H9 (cell line): Measurements from ENCODE around the gene ANTXRL. TPM values are rescaled to one million over a fixed set of nuclear protein-coding genes. Genes with fewer than 3 reads are reported as not detected.
"Not testable (repeated sequence)": the region's sequence is repeated elsewhere in the genome, so short reads cannot be mapped to it uniquely, and the experiment has no call there.

ENCODE experiments used
- DNase-seq: peaks from one replicate; pipeline ENCODE4 v3.0.0-alpha.2; 2017
- H2AFZ ChIP-seq: one replicate; pipeline ENCODE4 v1.6.1; 2013; ENCODE audit warnings: mild to moderate bottlenecking, low read length, control low read depth, moderate library complexity
- H2AK5ac ChIP-seq: 2 replicates; pipeline ENCODE4 v1.6.1; 2013; ENCODE audit warnings: low read length, control low read depth, mixed read lengths; ENCODE audit not compliant: insufficient read length
- H2BK120ac ChIP-seq: one replicate; pipeline ENCODE4 v1.6.1; 2013; ENCODE audit warnings: low read depth, mild to moderate bottlenecking, low read length, control low read depth, inconsistent platforms; ENCODE audit not compliant: poor library complexity, severe bottlenecking
- H2BK12ac ChIP-seq: 2 replicates; pipeline ENCODE4 v1.6.1; 2013; ENCODE audit warnings: low read length, control low read depth, mixed read lengths, low read depth; ENCODE audit not compliant: insufficient read length
- H2BK15ac ChIP-seq: 2 replicates; pipeline ENCODE4 v1.6.1; 2013; ENCODE audit warnings: low read depth, low read length, control low read depth
- H2BK20ac ChIP-seq: one replicate; pipeline ENCODE4 v1.6.1; 2013; ENCODE audit warnings: low read depth, mild to moderate bottlenecking, low read length, control low read depth, inconsistent platforms; ENCODE audit not compliant: poor library complexity, severe bottlenecking
- H2BK5ac ChIP-seq: 2 replicates; pipeline ENCODE4 v1.6.1; 2013; ENCODE audit warnings: low read length, control low read depth, mixed read lengths; ENCODE audit not compliant: insufficient read length
- H3K14ac ChIP-seq: 2 replicates; pipeline ENCODE4 v1.6.1; 2013; ENCODE audit warnings: low read length, control low read depth; ENCODE audit not compliant: insufficient read depth
- H3K18ac ChIP-seq: 2 replicates; pipeline ENCODE4 v1.6.1; 2013; ENCODE audit warnings: low read depth, mild to moderate bottlenecking, mixed read lengths, low read length, control low read depth; ENCODE audit not compliant: insufficient read length
- H3K23ac ChIP-seq: 2 replicates; pipeline ENCODE4 v1.6.1; 2013; ENCODE audit warnings: low read length, control low read depth, mixed read lengths, low read depth; ENCODE audit not compliant: insufficient read length
- H3K23me2 ChIP-seq: 2 replicates; pipeline ENCODE4 v1.6.1; 2013; ENCODE audit warnings: low read depth, mild to moderate bottlenecking, mixed read lengths, low read length, control low read depth; ENCODE audit not compliant: insufficient read length, poor library complexity, severe bottlenecking
- H3K27ac ChIP-seq: 2 replicates; pipeline ENCODE4 v1.5.1; 2013; ENCODE audit warnings: low read length, control low read depth, mixed read lengths, low read depth; ENCODE audit not compliant: insufficient read length
- H3K27me3 ChIP-seq: 2 replicates; pipeline ENCODE4 v1.6.1; 2013; ENCODE audit warnings: low read length, control low read depth, inconsistent platforms; ENCODE audit not compliant: insufficient read depth
- H3K4ac ChIP-seq: 2 replicates; pipeline ENCODE4 v1.6.1; 2013; ENCODE audit warnings: low read depth, mild to moderate bottlenecking, control low read depth, inconsistent platforms, low read length, moderate library complexity
- H3K4me1 ChIP-seq: 2 replicates; pipeline ENCODE4 v1.6.1; 2013; ENCODE audit warnings: low read length, control low read depth, inconsistent platforms; ENCODE audit not compliant: insufficient read depth
- H3K4me2 ChIP-seq: 2 replicates; pipeline ENCODE4 v1.6.1; 2013; ENCODE audit warnings: low read length, control low read depth, mixed read lengths; ENCODE audit not compliant: insufficient read length, insufficient read depth
- H3K56ac ChIP-seq: 2 replicates; pipeline ENCODE4 v1.6.1; 2013; ENCODE audit warnings: low read depth, mild to moderate bottlenecking, mixed read lengths, low read length, control low read depth; ENCODE audit not compliant: insufficient read length
- H3K79me1 ChIP-seq: 2 replicates; pipeline ENCODE4 v1.6.1; 2013; ENCODE audit warnings: low read depth, mild to moderate bottlenecking, moderate library complexity, low read length, control low read depth, inconsistent platforms; ENCODE audit not compliant: insufficient read depth, poor library complexity, severe bottlenecking
- H3K79me2 ChIP-seq: 2 replicates; pipeline ENCODE4 v1.6.1; 2013; ENCODE audit warnings: low read length, control low read depth, inconsistent platforms; ENCODE audit not compliant: insufficient read depth
- H3K9ac ChIP-seq: 2 replicates; pipeline ENCODE4 v1.6.1; 2013; ENCODE audit warnings: low read length, control low read depth, mixed read lengths; ENCODE audit not compliant: insufficient read length; ENCODE audit errors: extremely low read depth
- H3K9me3 ChIP-seq: one replicate; pipeline ENCODE4 v1.6.1; 2013; ENCODE audit warnings: low read depth, low read length, inconsistent platforms; ENCODE audit not compliant: control insufficient read depth
- H3T11ph ChIP-seq: one replicate; pipeline ENCODE4 v1.6.1; 2013; ENCODE audit warnings: mild to moderate bottlenecking, low read length, control low read depth, inconsistent platforms
- H4K20me1 ChIP-seq: one replicate; pipeline ENCODE4 v1.6.1; 2013; ENCODE audit not compliant: control insufficient read depth, insufficient read length, insufficient read depth
- H4K5ac ChIP-seq: 2 replicates; pipeline ENCODE4 v1.6.1; 2013; ENCODE audit warnings: low read depth, mild to moderate bottlenecking, mixed read lengths, low read length, control low read depth; ENCODE audit not compliant: insufficient read length
- H4K8ac ChIP-seq: replicated peaks from 2 replicates; pipeline ENCODE4 v1.6.1; 2013; ENCODE audit warnings: low read length, control low read depth, mixed read lengths, low read depth; ENCODE audit not compliant: insufficient read length
- H4K91ac ChIP-seq: 2 replicates; pipeline ENCODE4 v1.6.1; 2013; ENCODE audit warnings: low read depth, mild to moderate bottlenecking, moderate library complexity, mixed read lengths, low read length, control low read depth; ENCODE audit not compliant: insufficient read length
- H3K27ac Mint-ChIP-seq, 3 experiments: 2 replicates in 2 of 3; 3 replicates in 1 of 3; pipeline ENCODE4 v1.8.0; 2020 to 2021; ENCODE audit warnings: mixed read lengths in 3 of 3, mild to moderate bottlenecking in 1 of 3, moderate library complexity in 1 of 3
- H3K27me3 Mint-ChIP-seq: 2 replicates; pipeline ENCODE4 v1.8.0; 2021; ENCODE audit warnings: low read depth, mild to moderate bottlenecking, moderate library complexity, mixed read lengths
- H3K36me3 Mint-ChIP-seq, 3 experiments: 2 replicates in 2 of 3; 3 replicates in 1 of 3; pipeline ENCODE4 v1.8.0; 2020 to 2021; ENCODE audit warnings: low read depth in 3 of 3, mixed read lengths in 3 of 3; ENCODE audit not compliant: insufficient read depth in 1 of 3
- H3K4me1 Mint-ChIP-seq, 2 experiments: 2 replicates each; pipeline ENCODE4 v1.8.0; 2020; ENCODE audit warnings: mixed read lengths in 2 of 2
- H3K4me3 Mint-ChIP-seq, 2 experiments: 2 replicates in 1 of 2; 3 replicates in 1 of 2; pipeline ENCODE4 v1.8.0; 2020 to 2021; ENCODE audit warnings: mild to moderate bottlenecking in 2 of 2, mixed read lengths in 2 of 2, moderate library complexity in 1 of 2
- H3K9me3 Mint-ChIP-seq, 2 experiments: 2 replicates in 1 of 2; 3 replicates in 1 of 2; pipeline ENCODE4 v1.8.0; 2020; ENCODE audit warnings: mild to moderate bottlenecking in 2 of 2, mixed read lengths in 2 of 2, moderate library complexity in 1 of 2
- CTCF ChIP-seq: fragments of 200-600 bp; sonication (generic); conservative IDR thresholded peaks from 3 replicates; pipeline ENCODE4 v1.8.0; 2021; ENCODE audit warnings: antibody characterized with exemption, mild to moderate bottlenecking
- WGBS: extraction: QIAGEN DNeasy Blood & Tissue Kit; methylation state at CpG from one replicate; pipeline ENCODE4 v1.1.7; 2013; ENCODE audit warnings: missing lambda C conversion rate, low lambda C conversion rate, mixed read lengths; ENCODE audit not compliant: insufficient read length; ENCODE audit errors: extremely low coverage; 5-methylcytosine and 5-hydroxymethylcytosine counted together
- total RNA-seq: library from RNA; stranded (reverse); gene quantifications from 2 replicates; pipeline ENCODE4 v1.2.1, GENCODE V29; 2021

ANTXRL gene
- total RNA-seq, 1 experiment from 2014 or later: not detected

GRCh38 chr10:46330894-46331293, 44.1 kb downstream of the ANTXRL start:
- no peak overlapping the region for H3K4ac ChIP-seq
- Mint-ChIP-seq H3K4me1 (peaks cover 13% of the 10 kb centered on the region in 2 experiments), H3K27ac (no peak overlapping the region), H3K4me3 (no peak overlapping the region), H3K27me3 (no peaks in the 10 kb centered on the region; the same call in 1 of the 2 replicates), H3K9me3 (no peaks in the 10 kb centered on the region; a peak in 1 of 5 replicates), H3K36me3 (no peaks in the 10 kb centered on the region)
- DNase-seq: no peak
- H3K56ac ChIP-seq: no peak overlapping the region
- no peak overlapping the region for H3K27ac ChIP-seq
- H2BK120ac ChIP-seq: no peak overlapping the region
- no peaks in the 10 kb centered on the region for H4K20me1 ChIP-seq
- no peaks in the 10 kb centered on the region for H3K27me3 ChIP-seq
- no peaks in the 10 kb centered on the region for H3K79me2 ChIP-seq
- H2AFZ ChIP-seq: no peak overlapping the region
- H3K18ac ChIP-seq: no peak overlapping the region
- no peak overlapping the region for H3K9ac ChIP-seq
- H3K4me1 ChIP-seq: no peaks in the 10 kb centered on the region; the same call in 1 of the 2 replicates
- H3K23ac ChIP-seq: no peak overlapping the region
- no CpG with 5 or more reads among the region's 3 CpGs for WGBS
- no peak overlapping the region for H3K4me2 ChIP-seq
- H4K5ac ChIP-seq: no peak overlapping the region
- no peaks in the 10 kb centered on the region for H3K23me2 ChIP-seq
- H3T11ph ChIP-seq: no peak overlapping the region
- no peaks in the 10 kb centered on the region for H3K79me1 ChIP-seq
- H3K14ac ChIP-seq: no peak overlapping the region
- no peak overlapping the region for H2BK15ac ChIP-seq
- H4K91ac ChIP-seq: no peak overlapping the region
- H3K9me3 ChIP-seq: no peaks in the 10 kb centered on the region
- no peak overlapping the region for H2BK20ac ChIP-seq
- no peak overlapping the region for H2AK5ac ChIP-seq
- no peak overlapping the region for H2BK5ac ChIP-seq
- no peak overlapping the region for H2BK12ac ChIP-seq
- no peak for TF ChIP-seq CTCF
- H4K8ac ChIP-seq: no peak overlapping the region

- H3K36me3 Mint-ChIP-seq, H3K23ac ChIP-seq, H3K14ac ChIP-seq, H4K91ac ChIP-seq, H3K18ac ChIP-seq, H3K23me2 ChIP-seq, H2AK5ac ChIP-seq, H3K4ac ChIP-seq, H3K79me2 ChIP-seq, H3K56ac ChIP-seq, H2BK5ac ChIP-seq, H3K4me1 ChIP-seq, H2AFZ ChIP-seq, H2BK120ac ChIP-seq, H3K4me1 Mint-ChIP-seq, H3K27me3 Mint-ChIP-seq, H3K79me1 ChIP-seq, H4K5ac ChIP-seq, H3T11ph ChIP-seq, H3K4me3 Mint-ChIP-seq, H2BK20ac ChIP-seq, H3K27ac ChIP-seq, H3K9me3 ChIP-seq, H4K20me1 ChIP-seq, H3K4me2 ChIP-seq, H4K8ac ChIP-seq, H3K9ac ChIP-seq, H2BK12ac ChIP-seq, H3K27me3 ChIP-seq, H3K9me3 Mint-ChIP-seq, DNase-seq, H3K27ac Mint-ChIP-seq, H2BK15ac ChIP-seq: not testable (repeated sequence)
- WGBS: no CpG with 5 or more reads among the region's 4 CpGs
These were observed 78.7 kb downstream of the ANTXRL start for GRCh38 chr10:46365484-46365883.
